K562 (cell line): Measurements from ENCODE around the gene TRIM71.

Source experiments
- BHLHE40 ChIP-seq: IDR thresholded peaks from 2 replicates; pipeline ENCODE4 v1.6.1; 2011; ENCODE audit warnings: low read length, improper control_type of control experiment
- GABPA ChIP-seq: fragments of 200-800 bp; sonication (Bioruptor generic); conservative IDR thresholded peaks from 2 replicates; pipeline ENCODE4 v1.6.1; 2016; ENCODE audit warnings: low read depth, missing genetic modification characterization, missing compliant biosample characterization
- HLTF ChIP-seq: fragments of 450-650 bp; IDR thresholded peaks from 2 replicates; pipeline ENCODE4 v1.6.1; 2016
- RBBP5 ChIP-seq: fragments of 200-600 bp; sonication (generic); IDR thresholded peaks from 2 replicates; pipeline ENCODE4 v1.6.1; 2012; ENCODE audit warnings: borderline replicate concordance, mild to moderate bottlenecking, low read length, control low read depth, inconsistent platforms; ENCODE audit not compliant: insufficient read depth, poor library complexity, severe bottlenecking
- RBM22 ChIP-seq: fragments of 200-400 bp; formaldehyde crosslinking; IDR thresholded peaks from 2 replicates; pipeline ENCODE4 v1.6.1; 2018; ENCODE audit warnings: low read length, low read depth; ENCODE audit not compliant: poor library complexity, severe bottlenecking
- RNF219 ChIP-seq: fragments of 250-450 bp; sonication (Bioruptor Pico); IDR thresholded peaks from 2 replicates; pipeline ENCODE4 v1.5.0; 2022; ENCODE audit warnings: mild to moderate bottlenecking
- SMARCB1 ChIP-seq: IDR thresholded peaks from 2 replicates; pipeline ENCODE4 v1.6.1; 2011; ENCODE audit warnings: improper control_type of control experiment, low read depth; ENCODE audit not compliant: insufficient read length
- SP1 ChIP-seq: sonication (generic); formaldehyde crosslinking; IDR thresholded peaks from 2 replicates; pipeline ENCODE4 v1.8.1; 2022; ENCODE audit warnings: mild to moderate bottlenecking, missing genetic modification reagents
- ZC3H11A ChIP-seq: IDR thresholded peaks from 2 replicates; pipeline ENCODE4 v1.6.1; 2012; ENCODE audit warnings: low read depth, low read length, improper control_type of control experiment
- ZKSCAN1 ChIP-seq: fragments of 150-350 bp; IDR thresholded peaks from 2 replicates; pipeline ENCODE4 v1.6.1; 2016; ENCODE audit warnings: low read depth, low read length
- ZNF184 ChIP-seq: sonication (generic); formaldehyde crosslinking; IDR thresholded peaks from 2 replicates; pipeline ENCODE4 v1.5.0; 2020; ENCODE audit warnings: missing genetic modification reagents
- ZNF512 ChIP-seq: IDR thresholded peaks from 2 replicates; pipeline ENCODE4 v1.6.1; 2016; ENCODE audit warnings: missing genetic modification characterization, missing compliant biosample characterization

GRCh38 chr3:32794487-32795308 is 23.1 kb upstream of the TRIM71 start:
- TF ChIP-seq ZC3H11A (no peak), RNF219 (CRISPR knock-in tag) (no peak), BHLHE40 (no peak), RBM22 (no peak), ZKSCAN1 (no peak), SP1 (CRISPR knock-in tag) (no peak), SMARCB1 (no peak), RBBP5 (no peak), ZNF512 (tag) (no peak), HLTF (no peak), GABPA (tag) (no peak), ZNF184 (CRISPR knock-in tag) (no peak)
